ENCODE measurements around the gene ADGRL1. TPM values are rescaled to one million over a fixed set of nuclear protein-coding genes. Genes with fewer than 3 reads are reported as not detected.
A peak's percentile ranks its signal among the peaks of the same experiment; 100 is the strongest.

ADGRL1 gene
- total RNA-seq, 1 experiment from 2014 or later = 117 TPM

DNA sequence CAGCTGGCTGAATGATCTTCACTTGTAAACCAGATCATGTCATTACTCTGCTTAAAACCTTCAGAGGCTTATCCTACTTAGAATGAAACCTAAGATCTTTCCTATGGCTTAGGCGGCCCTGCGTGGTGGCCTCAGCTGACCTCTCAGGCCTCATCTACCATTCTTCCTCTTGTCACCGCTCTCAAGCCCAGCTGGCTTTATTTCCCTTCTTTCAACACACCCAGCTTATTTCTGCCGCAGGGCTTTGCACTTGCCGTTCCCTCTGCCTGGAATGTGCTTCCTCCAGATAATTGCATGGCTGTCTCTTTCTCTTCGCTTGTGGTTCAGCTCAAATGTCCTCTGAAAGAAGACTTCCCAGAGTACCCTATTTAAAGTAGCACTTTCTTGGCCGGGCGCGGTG is 66.0 kb downstream of the ADGRL1 start:
- no peak overlapping the region for H3K4me2 ChIP-seq (ENCODE audit: insufficient read depth, insufficient read length, low read length)
- H3K9me3 ChIP-seq (ENCODE audit: control insufficient read depth, low read depth, low read length) = no peaks in the 10 kb centered on the region
- no peak overlapping the region for H2AFZ ChIP-seq (ENCODE audit: low read length)
- Mint-ChIP-seq H3K4me1 (peaks cover 8 to 11% of the 10 kb centered on the region in 2 experiments), H3K27ac (peak overlapping the region in 1 of 3 experiments; percentile 64; a peak in 2 of 7 replicates), H3K27me3 (ENCODE audit: low read depth) (no peaks in the 10 kb centered on the region), H3K36me3 (ENCODE audit: insufficient read depth in 1 of 3, low read depth in 3 of 3) (peaks cover 0 to 2% (median 0%) of the 10 kb centered on the region in 3 experiments; a peak in 2 of 7 replicates), H3K9me3 (no peaks in the 10 kb centered on the region), H3K4me3 (peak overlapping the region in 1 of 2 experiments; percentile 15; a peak in 1 of 5 replicates)
- H3K18ac ChIP-seq (ENCODE audit: insufficient read length, low read depth, low read length) = no peak overlapping the region
- H3K79me1 ChIP-seq (ENCODE audit: insufficient read depth, low read depth, low read length, poor library complexity, severe bottlenecking) = peaks cover 6% of the 10 kb centered on the region
- H2BK20ac ChIP-seq (ENCODE audit: low read depth, low read length, poor library complexity, severe bottlenecking) = no peak overlapping the region
- peaks cover 9% of the 10 kb centered on the region for H3K23me2 ChIP-seq (ENCODE audit: insufficient read length, low read depth, low read length, poor library complexity, severe bottlenecking)
- H3K79me2 ChIP-seq (ENCODE audit: insufficient read depth, low read length) = peaks cover 3% of the 10 kb centered on the region; the same call in 1 of the 2 replicates
- H3K27ac ChIP-seq (ENCODE audit: insufficient read length, low read depth, low read length) = no peak overlapping the region
- no peaks in the 10 kb centered on the region; the same call in 1 of the 2 replicates for H3K4me1 ChIP-seq (ENCODE audit: insufficient read depth, low read length)
- H3T11ph ChIP-seq (ENCODE audit: low read length) = no peak overlapping the region
- H3K4ac ChIP-seq (ENCODE audit: low read depth, low read length) = no peak overlapping the region
- H2BK12ac ChIP-seq (ENCODE audit: insufficient read length, low read depth, low read length) = no peak overlapping the region
- no peaks in the 10 kb centered on the region for H4K20me1 ChIP-seq (ENCODE audit: control insufficient read depth, insufficient read depth, insufficient read length)
- no peak overlapping the region for H4K91ac ChIP-seq (ENCODE audit: insufficient read length, low read depth, low read length)
- H3K9ac ChIP-seq (ENCODE audit: extremely low read depth, insufficient read length, low read length) = no peak overlapping the region
- no peak overlapping the region for H2AK5ac ChIP-seq (ENCODE audit: insufficient read length, low read length)
- H4K8ac ChIP-seq (replicated peaks; ENCODE audit: insufficient read length, low read depth, low read length) = no peak overlapping the region
- no peak overlapping the region for H2BK15ac ChIP-seq (ENCODE audit: low read depth, low read length)
- no peaks in the 10 kb centered on the region for H3K27me3 ChIP-seq (ENCODE audit: insufficient read depth, low read length)
- H3K56ac ChIP-seq (ENCODE audit: insufficient read length, low read depth, low read length) = no peak overlapping the region
- no CpG with 5 or more reads among the region's 9 CpGs for WGBS (ENCODE audit: extremely low coverage, insufficient read length, low lambda C conversion rate)
- H3K23ac ChIP-seq (ENCODE audit: insufficient read length, low read depth, low read length) = no peak overlapping the region
- no peak overlapping the region for H2BK5ac ChIP-seq (ENCODE audit: insufficient read length, low read length)
- DNase-seq = no peak
- TF ChIP-seq, protein P1, sequence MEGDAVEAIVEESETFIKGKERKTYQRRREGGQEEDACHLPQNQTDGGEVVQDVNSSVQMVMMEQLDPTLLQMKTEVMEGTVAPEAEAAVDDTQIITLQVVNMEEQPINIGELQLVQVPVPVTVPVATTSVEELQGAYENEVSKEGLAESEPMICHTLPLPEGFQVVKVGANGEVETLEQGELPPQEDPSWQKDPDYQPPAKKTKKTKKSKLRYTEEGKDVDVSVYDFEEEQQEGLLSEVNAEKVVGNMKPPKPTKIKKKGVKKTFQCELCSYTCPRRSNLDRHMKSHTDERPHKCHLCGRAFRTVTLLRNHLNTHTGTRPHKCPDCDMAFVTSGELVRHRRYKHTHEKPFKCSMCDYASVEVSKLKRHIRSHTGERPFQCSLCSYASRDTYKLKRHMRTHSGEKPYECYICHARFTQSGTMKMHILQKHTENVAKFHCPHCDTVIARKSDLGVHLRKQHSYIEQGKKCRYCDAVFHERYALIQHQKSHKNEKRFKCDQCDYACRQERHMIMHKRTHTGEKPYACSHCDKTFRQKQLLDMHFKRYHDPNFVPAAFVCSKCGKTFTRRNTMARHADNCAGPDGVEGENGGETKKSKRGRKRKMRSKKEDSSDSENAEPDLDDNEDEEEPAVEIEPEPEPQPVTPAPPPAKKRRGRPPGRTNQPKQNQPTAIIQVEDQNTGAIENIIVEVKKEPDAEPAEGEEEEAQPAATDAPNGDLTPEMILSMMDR (conservative IDR thresholded peaks at IDR 0.05) = no peak
- H2BK120ac ChIP-seq (ENCODE audit: low read depth, low read length, poor library complexity, severe bottlenecking) = no peak overlapping the region
- no peak overlapping the region for H3K14ac ChIP-seq (ENCODE audit: insufficient read depth, low read length)
- H4K5ac ChIP-seq (ENCODE audit: insufficient read length, low read depth, low read length) = no peak overlapping the region

Data from H9 (cell line).